Measurements from ENCODE around the gene C1D. TPM values are rescaled to one million over a fixed set of nuclear protein-coding genes. Genes with fewer than 3 reads are reported as not detected.
"Not testable (repeated sequence)": the region's sequence is repeated elsewhere in the genome, so short reads cannot be mapped to it uniquely, and the experiment has no call there.

The C1D gene
- polyA plus RNA-seq, 1 donor = 29.8 TPM

- DNase-seq = no peak
Observed at GRCh38 chr2:67997903-67998302, 64.9 kb downstream of the C1D start.

- no peak for DNase-seq
Observed at GRCh38 chr2:67997528-67997900, 65.3 kb downstream of the C1D start.

GRCh38 chr2:67996772-67997527 lies 65.9 kb downstream of the C1D start:
- DNase-seq = no peak

GRCh38 chr2:67994716-67995115 lies 68.1 kb downstream of the C1D start:
- no peak for DNase-seq

- not testable (repeated sequence) for DNase-seq
Observed at GRCh38 chr2:67994069-67994468, 68.7 kb downstream of the C1D start.

GRCh38 chr2:67993329-67993728 lies 69.5 kb downstream of the C1D start:
- DNase-seq = no peak

GRCh38 chr2:67991456-67991855 lies 71.3 kb downstream of the C1D start:
- no peak for DNase-seq

Other genes with a start within 250 kb of the C1D start
- 15.5 TPM for gene PNO1, start 94.9 kb upstream of the C1D start, polyA plus RNA-seq (ENCODE audit: insufficient read length)
- 47.3 TPM for gene PPP3R1, start 189.5 kb upstream of the C1D start, polyA plus RNA-seq (ENCODE audit: insufficient read length)

All from hindlimb muscle (tissue), 1 donor.